ENCODE results near the gene SLC7A5.

DNA sequence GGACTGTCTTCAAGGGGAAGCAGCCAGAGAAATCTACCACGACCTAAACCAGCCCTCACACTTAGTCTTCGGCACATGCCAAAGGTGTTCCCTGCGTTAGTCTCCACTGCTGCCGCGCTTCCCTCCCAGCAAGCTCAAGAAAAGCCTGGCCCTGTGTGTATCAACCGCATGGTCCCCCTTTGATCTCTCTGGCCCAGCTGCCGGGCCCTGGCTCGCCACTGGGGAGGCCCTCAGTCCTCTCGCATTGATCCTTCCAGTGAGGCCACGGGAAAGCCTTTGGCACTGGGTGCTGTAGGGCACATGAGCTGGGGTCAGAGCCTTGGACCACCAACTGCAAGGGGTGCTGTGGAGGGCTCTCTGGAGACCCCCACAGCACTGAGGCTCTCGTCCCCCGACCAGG lies 74.0 kb downstream of the SLC7A5 start:
- TF ChIP-seq EZH2phosphoT487 (IDR thresholded peaks at IDR 0.05; ENCODE audit: insufficient read depth, low read depth), result no peak
- no peak for TF ChIP-seq EZH2 (IDR thresholded peaks at IDR 0.05; ENCODE audit: insufficient read depth, poor library complexity, severe bottlenecking)
